Immature natural killer cell (primary cell): Measurements from ENCODE around the gene RAD21L1. TPM values are rescaled to one million over a fixed set of nuclear protein-coding genes. Genes with fewer than 3 reads are reported as not detected.

ENCODE experiments used
- DNase-seq, 3 donors: peaks; one replicate each; pipeline ENCODE4 v3.0.0; 2022; ENCODE audit warnings: mixed read lengths in 1 of 3
- H3K27ac Mint-ChIP-seq, 6 donors: one replicate each; pipeline ENCODE4 v1.8.0; 2020; ENCODE audit warnings: mixed read lengths in 6 of 6, mild to moderate bottlenecking in 5 of 6, inconsistent platforms in 4 of 6, moderate library complexity in 3 of 6
- H3K27me3 Mint-ChIP-seq, 3 donors: one replicate each; pipeline ENCODE4 v1.8.0; 2020 to 2021; ENCODE audit warnings: low read depth in 3 of 3, mild to moderate bottlenecking in 3 of 3, mixed read lengths in 3 of 3, moderate library complexity in 3 of 3, inconsistent platforms in 1 of 3
- H3K36me3 Mint-ChIP-seq, 3 donors: one replicate each; pipeline ENCODE4 v1.8.0; 2020; ENCODE audit warnings: mixed read lengths in 3 of 3, inconsistent platforms in 2 of 3, mild to moderate bottlenecking in 2 of 3
- H3K4me1 Mint-ChIP-seq, 2 donors: one replicate each; pipeline ENCODE4 v1.8.0; 2020; ENCODE audit warnings: inconsistent platforms in 2 of 2, mild to moderate bottlenecking in 2 of 2, mixed read lengths in 2 of 2, moderate library complexity in 1 of 2
- H3K4me3 Mint-ChIP-seq, 5 donors: one replicate each; pipeline ENCODE4 v1.8.0; 2020; ENCODE audit warnings: mild to moderate bottlenecking in 5 of 5, mixed read lengths in 5 of 5, inconsistent platforms in 3 of 5, moderate library complexity in 3 of 5
- H3K9me3 Mint-ChIP-seq, 6 donors: one replicate each; pipeline ENCODE4 v1.8.0; 2020; ENCODE audit warnings: mild to moderate bottlenecking in 6 of 6, mixed read lengths in 6 of 6, inconsistent platforms in 4 of 6, moderate library complexity in 3 of 6
- polyA plus RNA-seq, 3 donors: library from polyadenylated mRNA; unstranded; fragments of 300-500 nt; fragmentation: Illumina TruSeq; gene quantifications; one replicate each; pipeline ENCODE4 v1.2.3, GENCODE V29; 2021

Gene RAD21L1
- polyA plus RNA-seq, 3 donors from 2014 or later = not detected

GRCh38 chr20:1292620-1293019 lies 66.8 kb downstream of the RAD21L1 start:
- H3K36me3 Mint-ChIP-seq = peaks cover under 1 to 3% (median 3%) of the 10 kb centered on the region in 3 donors
- H3K27me3 Mint-ChIP-seq = peaks cover 0 to 3% (median 0%) of the 10 kb centered on the region in 3 donors
- no peaks in the 10 kb centered on the region for H3K4me1 Mint-ChIP-seq
- DNase-seq = no peak
- H3K9me3 Mint-ChIP-seq = no peaks in the 10 kb centered on the region
- H3K4me3 Mint-ChIP-seq = no peak overlapping the region
- no peak overlapping the region for H3K27ac Mint-ChIP-seq

DNA sequence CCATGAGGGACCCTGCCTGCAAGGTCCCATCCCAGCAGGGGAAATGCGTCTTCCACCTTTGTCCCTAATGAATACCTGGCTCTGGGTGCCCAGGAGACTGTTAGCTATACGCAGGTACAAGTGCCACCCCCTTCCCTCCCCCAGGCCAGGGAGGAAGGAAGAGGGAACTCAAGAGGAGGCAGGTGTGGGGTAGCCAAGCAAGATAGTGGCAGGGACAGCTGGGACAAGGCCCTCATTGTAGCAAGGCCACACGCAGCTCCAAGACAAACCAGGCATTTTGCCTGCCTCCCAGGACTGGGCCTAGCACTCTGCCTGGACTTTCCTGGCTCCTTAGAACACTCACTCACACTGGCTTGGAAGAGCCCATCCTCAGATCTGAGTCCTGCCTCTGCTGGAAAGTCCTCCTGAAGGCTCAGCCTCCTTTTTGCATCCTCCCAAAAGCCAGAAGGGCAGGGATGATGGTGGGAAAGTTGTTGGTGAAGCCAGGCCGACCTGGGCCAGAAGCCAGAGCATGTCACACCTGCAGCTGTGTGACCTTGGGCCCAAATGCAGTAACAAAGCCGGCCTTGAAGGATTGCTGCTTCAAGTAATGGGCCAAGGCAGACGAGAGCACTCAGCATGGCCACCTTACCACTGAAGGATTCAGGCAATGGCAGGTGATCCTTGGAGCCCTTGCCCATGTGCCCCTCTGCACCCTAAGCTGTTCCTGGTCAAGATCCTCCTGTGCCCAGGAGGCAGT lies 68.0 kb downstream of the RAD21L1 start:
- Mint-ChIP-seq H3K27ac (no peak overlapping the region), H3K27me3 (peaks cover 0 to 3% (median 0%) of the 10 kb centered on the region in 3 donors), H3K4me1 (no peaks in the 10 kb centered on the region), H3K4me3 (no peak overlapping the region), H3K36me3 (peaks cover 0 to 4% (median 3%) of the 10 kb centered on the region in 3 donors), H3K9me3 (no peaks in the 10 kb centered on the region)
- no peak for DNase-seq

DNA sequence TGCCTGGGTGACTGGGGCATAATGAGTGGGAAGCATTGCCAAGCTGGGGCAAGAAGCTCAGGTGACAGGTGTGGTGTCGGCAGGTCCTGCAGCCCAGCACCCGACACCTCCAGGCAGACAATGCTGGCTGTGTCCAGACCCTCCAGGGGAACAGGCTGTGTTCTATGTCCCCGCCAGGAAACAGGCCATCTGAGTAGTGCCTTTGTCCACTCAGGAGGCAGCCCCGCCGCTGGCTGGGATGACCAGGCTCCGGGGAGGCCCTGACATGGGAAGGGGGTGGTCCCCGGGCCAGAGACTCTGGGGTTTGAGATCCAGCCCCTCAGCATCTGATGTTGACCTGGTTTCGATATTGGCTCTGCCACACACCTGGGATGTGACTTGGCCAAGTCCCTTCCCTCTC lies 68.7 kb downstream of the RAD21L1 start:
- no peak for DNase-seq
- no peak overlapping the region for H3K4me3 Mint-ChIP-seq
- no peaks in the 10 kb centered on the region for H3K9me3 Mint-ChIP-seq
- H3K27ac Mint-ChIP-seq = no peak overlapping the region
- no peaks in the 10 kb centered on the region for H3K4me1 Mint-ChIP-seq
- H3K36me3 Mint-ChIP-seq = peaks cover 0 to 8% (median 3%) of the 10 kb centered on the region in 3 donors
- peaks cover 0 to 4% (median 0%) of the 10 kb centered on the region in 3 donors for H3K27me3 Mint-ChIP-seq

DNA sequence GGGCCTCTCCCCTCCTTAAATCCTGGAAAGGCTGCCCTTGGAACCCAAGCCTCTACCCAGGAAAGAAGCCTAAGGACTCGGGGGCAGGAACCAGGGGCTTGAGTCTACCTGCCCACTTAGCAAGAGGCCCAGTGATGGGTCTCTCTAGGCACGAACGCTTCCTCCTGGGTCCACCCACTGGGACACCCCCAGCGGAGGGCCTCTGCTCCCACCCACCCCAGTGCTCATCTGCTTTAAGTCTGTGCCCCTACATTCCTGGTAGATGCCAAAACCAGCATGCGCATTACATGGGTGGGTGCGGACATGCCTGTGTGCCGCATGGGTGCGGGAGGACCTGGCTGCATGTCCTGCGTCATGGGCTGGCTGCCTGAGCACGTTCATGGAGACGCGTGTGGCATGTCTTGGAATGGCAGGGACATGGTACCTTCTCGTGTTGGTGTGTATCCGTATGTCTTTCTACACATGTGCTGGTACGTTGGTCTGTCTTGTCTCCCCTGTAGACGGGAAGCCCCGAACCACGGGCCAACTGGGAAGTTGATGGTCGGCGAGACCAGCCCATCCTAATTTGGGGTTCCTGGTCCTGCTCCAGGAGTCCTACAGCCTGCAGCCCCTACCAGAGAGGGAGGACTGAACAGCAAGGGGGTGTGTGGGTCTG lies 69.6 kb downstream of the RAD21L1 start:
- H3K4me3 Mint-ChIP-seq = no peak overlapping the region
- no peaks in the 10 kb centered on the region for H3K4me1 Mint-ChIP-seq
- no peak overlapping the region for H3K27ac Mint-ChIP-seq
- DNase-seq = no peak
- no peaks in the 10 kb centered on the region for H3K9me3 Mint-ChIP-seq
- H3K36me3 Mint-ChIP-seq = peaks cover 0 to 8% (median 3%) of the 10 kb centered on the region in 3 donors
- peaks cover 0 to 4% (median 0%) of the 10 kb centered on the region in 3 donors for H3K27me3 Mint-ChIP-seq

DNA sequence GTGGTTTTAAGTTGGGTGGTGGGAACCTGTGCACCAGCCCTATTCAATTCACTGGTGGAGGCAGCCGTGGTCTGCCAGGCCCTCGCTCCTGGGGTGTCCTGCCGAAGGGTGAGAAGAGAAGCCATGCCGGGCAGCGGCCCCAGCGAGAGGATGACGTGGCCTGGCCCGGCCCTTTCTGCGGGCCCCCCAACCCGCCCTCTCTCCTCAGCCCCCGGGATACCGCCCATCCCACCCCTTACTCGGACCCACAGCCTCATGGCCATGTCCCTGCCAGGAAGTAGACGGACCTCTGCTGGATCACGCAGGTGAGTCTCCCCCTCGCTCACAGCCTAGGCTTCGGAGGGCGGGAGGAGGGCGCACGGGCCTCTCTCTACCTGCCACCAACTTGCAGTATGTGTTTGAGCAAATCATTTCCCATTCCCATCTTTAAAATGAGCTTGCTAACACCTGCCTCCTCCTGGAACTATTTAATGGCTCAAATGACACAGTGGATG lies 70.3 kb downstream of the RAD21L1 start:
- no peak overlapping the region for H3K27ac Mint-ChIP-seq
- H3K4me3 Mint-ChIP-seq = no peak overlapping the region
- H3K36me3 Mint-ChIP-seq = peaks cover 0 to 8% (median 6%) of the 10 kb centered on the region in 3 donors
- H3K4me1 Mint-ChIP-seq = peaks cover 0 to 4% of the 10 kb centered on the region in 2 donors
- DNase-seq = no peak
- H3K27me3 Mint-ChIP-seq = peaks cover 0 to 3% (median 0%) of the 10 kb centered on the region in 3 donors
- H3K9me3 Mint-ChIP-seq = no peaks in the 10 kb centered on the region

DNA sequence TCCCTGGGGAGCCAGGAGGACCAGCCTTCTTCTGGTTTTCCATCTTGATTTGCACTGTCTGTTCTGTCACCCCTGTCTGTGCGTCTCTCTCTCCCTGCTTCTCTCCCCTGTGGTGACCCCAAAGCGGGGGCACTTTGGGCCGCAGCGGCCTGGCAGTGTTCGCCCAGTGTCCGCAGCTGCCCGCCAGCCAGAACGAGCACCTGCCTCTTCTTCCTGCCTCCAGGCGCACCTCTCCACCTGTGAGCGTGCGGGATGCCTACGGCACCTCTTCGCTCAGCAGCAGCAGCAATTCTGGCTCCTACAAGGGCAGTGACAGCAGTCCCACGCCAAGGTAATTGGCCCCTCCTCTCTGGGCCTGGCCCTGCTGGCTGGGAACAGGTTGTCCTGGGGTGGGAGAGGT lies 71.1 kb downstream of the RAD21L1 start:
- Mint-ChIP-seq H3K36me3 (peaks cover 0 to 8% (median 8%) of the 10 kb centered on the region in 3 donors), H3K4me3 (no peak overlapping the region), H3K27me3 (peaks cover 0 to 3% (median 0%) of the 10 kb centered on the region in 3 donors), H3K9me3 (no peaks in the 10 kb centered on the region), H3K4me1 (peaks cover 0 to 7% of the 10 kb centered on the region in 2 donors), H3K27ac (no peak overlapping the region)
- DNase-seq = no peak

DNA sequence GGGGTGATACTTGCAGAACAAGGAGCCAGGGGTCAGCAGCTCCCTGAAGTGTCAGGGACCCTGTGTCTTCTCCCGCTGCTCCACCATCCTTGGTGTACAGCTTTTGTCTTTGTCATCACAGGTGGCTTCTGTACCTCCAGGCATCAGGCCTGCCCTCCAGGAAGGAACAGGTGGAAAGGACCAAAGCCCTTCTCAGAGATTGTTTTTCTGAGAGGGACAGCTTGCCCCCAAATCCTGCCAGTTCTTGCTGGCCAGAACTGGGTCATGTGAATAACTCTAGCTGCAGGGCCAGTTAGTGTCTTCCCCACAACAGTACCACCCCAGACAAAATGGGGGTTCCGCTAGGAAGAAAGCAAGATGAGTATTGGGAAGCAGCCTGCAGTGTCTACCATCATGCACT lies 71.6 kb downstream of the RAD21L1 start:
- H3K36me3 Mint-ChIP-seq = peaks cover 0 to 8% (median 8%) of the 10 kb centered on the region in 3 donors
- peaks cover 0 to 7% of the 10 kb centered on the region in 2 donors for H3K4me1 Mint-ChIP-seq
- H3K27me3 Mint-ChIP-seq = peaks cover 0 to 3% (median 0%) of the 10 kb centered on the region in 3 donors
- DNase-seq = no peak
- no peak overlapping the region for H3K27ac Mint-ChIP-seq
- H3K4me3 Mint-ChIP-seq = no peak overlapping the region
- H3K9me3 Mint-ChIP-seq = no peaks in the 10 kb centered on the region

DNA sequence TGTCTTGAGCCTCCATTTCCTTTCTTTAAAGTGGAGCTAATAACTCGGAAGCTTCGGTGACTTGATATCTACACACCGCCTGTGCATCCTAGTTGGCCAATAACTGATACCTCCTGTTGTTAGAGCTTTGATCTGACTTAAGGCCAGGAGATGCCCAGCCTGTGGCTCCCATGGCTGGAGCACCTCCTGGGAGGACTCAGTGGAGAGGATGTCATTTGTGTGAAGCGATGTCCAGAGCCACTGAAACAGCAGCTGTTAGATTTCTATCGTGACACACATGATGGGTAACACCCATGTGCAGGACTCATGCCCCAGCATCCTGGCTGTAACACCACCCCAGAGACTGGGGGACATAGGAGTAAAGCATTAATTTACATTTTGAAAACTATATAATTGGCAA lies 72.3 kb downstream of the RAD21L1 start:
- no peak overlapping the region for H3K4me3 Mint-ChIP-seq
- H3K27me3 Mint-ChIP-seq = peaks cover 0 to 3% (median 0%) of the 10 kb centered on the region in 3 donors
- peaks cover 0 to 8% (median 8%) of the 10 kb centered on the region in 3 donors for H3K36me3 Mint-ChIP-seq
- DNase-seq = no peak
- no peak overlapping the region for H3K27ac Mint-ChIP-seq
- peaks cover 0 to 7% of the 10 kb centered on the region in 2 donors for H3K4me1 Mint-ChIP-seq
- no peaks in the 10 kb centered on the region for H3K9me3 Mint-ChIP-seq

DNA sequence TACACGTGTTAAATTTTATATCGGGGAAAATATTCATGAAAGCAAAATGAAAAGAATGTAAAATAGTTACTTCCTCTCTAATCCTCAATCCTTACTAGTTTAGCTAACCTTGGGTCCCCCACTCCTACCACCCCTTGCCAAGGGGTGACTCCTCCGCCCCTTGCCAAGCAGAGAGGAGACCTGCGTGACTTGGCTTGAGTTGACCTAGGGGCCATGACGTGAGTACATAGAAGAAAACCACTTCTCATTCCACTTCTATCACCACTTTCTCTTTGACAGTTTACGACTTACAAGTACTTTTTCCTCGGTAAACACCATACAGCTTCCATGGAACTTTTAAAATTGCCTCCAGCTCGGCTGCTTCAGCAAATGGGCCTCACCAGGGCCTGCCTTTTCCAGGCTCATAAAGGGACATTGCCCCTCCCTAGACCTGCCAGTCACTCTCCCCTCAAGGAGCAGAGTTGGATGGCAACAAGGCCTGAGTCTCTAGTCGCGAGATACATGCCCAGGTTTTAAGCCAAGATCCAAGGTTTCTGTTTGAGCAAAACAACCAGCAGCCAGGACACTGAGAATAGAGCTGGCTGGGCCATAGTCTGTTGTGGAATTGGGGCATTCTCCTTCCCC lies 73.2 kb downstream of the RAD21L1 start:
- H3K9me3 Mint-ChIP-seq = no peaks in the 10 kb centered on the region
- no peak overlapping the region for H3K27ac Mint-ChIP-seq
- H3K4me1 Mint-ChIP-seq = peaks cover 0 to 7% of the 10 kb centered on the region in 2 donors
- no peak overlapping the region for H3K4me3 Mint-ChIP-seq
- no peak for DNase-seq
- peaks cover 0 to 3% (median 0%) of the 10 kb centered on the region in 3 donors for H3K27me3 Mint-ChIP-seq
- peaks cover 0 to 11% (median 8%) of the 10 kb centered on the region in 3 donors for H3K36me3 Mint-ChIP-seq

DNA sequence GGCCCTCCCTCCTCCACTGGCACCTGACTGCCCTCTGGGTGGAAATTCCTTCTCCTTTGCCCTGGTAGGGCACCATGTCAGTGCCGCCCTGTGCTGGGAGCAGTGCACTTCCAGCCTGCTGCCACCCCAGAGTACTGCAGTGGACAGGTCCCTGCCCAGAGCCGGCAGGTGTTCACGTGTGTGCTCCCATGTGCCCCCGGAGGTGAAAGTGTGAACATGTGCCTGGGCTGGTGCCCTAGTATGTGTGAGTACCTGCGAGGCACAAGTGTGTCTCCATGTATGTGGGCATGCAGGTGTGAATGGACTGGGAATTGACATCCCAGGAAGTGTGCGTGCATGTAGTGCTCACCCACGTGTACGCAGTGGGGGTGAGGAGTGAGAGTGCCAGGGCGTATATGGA lies 73.7 kb downstream of the RAD21L1 start:
- no peak overlapping the region for H3K27ac Mint-ChIP-seq

GRCh38 chr20:1300083-1300840 lies 74.4 kb downstream of the RAD21L1 start:
- Mint-ChIP-seq H3K27me3 (peaks cover 0 to 4% (median 3%) of the 10 kb centered on the region in 3 donors), H3K9me3 (no peaks in the 10 kb centered on the region), H3K27ac (no peak overlapping the region), H3K36me3 (peaks cover 0 to 14% (median 8%) of the 10 kb centered on the region in 3 donors), H3K4me3 (no peak overlapping the region), H3K4me1 (peaks cover 0 to 7% of the 10 kb centered on the region in 2 donors)
- DNase-seq = no peak

More for the DNA sequence above, 73.7 kb downstream of the RAD21L1 start:
- no peak for DNase-seq
- H3K4me1 Mint-ChIP-seq = peaks cover 0 to 7% of the 10 kb centered on the region in 2 donors
- H3K27me3 Mint-ChIP-seq = peaks cover 0 to 4% (median 3%) of the 10 kb centered on the region in 3 donors
- H3K9me3 Mint-ChIP-seq = no peaks in the 10 kb centered on the region
- H3K4me3 Mint-ChIP-seq = no peak overlapping the region
- H3K36me3 Mint-ChIP-seq = peaks cover 0 to 14% (median 8%) of the 10 kb centered on the region in 3 donors

GRCh38 chr20:1301031-1301529 lies 75.2 kb downstream of the RAD21L1 start:
- Mint-ChIP-seq H3K36me3 (peaks cover 0 to 14% (median 8%) of the 10 kb centered on the region in 3 donors), H3K9me3 (no peaks in the 10 kb centered on the region), H3K4me3 (no peak overlapping the region), H3K4me1 (peaks cover 0 to 7% of the 10 kb centered on the region in 2 donors), H3K27me3 (peaks cover 0 to 4% (median 4%) of the 10 kb centered on the region in 3 donors), H3K27ac (no peak overlapping the region)
- no peak for DNase-seq
